Gastroesophageal sphincter (tissue), 4 donors: ENCODE results near the gene HSPA1A. TPM values are rescaled to one million over a fixed set of nuclear protein-coding genes. Genes with fewer than 3 reads are reported as not detected.
A peak's percentile ranks its signal among the peaks of the same experiment; 100 is the strongest.

Source experiments
- ATAC-seq: fragments of 150-250 bp; one replicate; pipeline ENCODE4 v1.9.1; 2016; ENCODE audit warnings: mild to moderate bottlenecking, moderate library complexity
- H3K27ac ChIP-seq, 4 donors: fragments of 200-600 bp; sonication (generic) in 3 of 4; 1 replicate in 3 of 4; 2 replicates in 1 of 4; pipeline ENCODE4 v1.5.1; 2016 to 2019
- H3K27me3 ChIP-seq: fragments of 200-600 bp; sonication (generic); one replicate; pipeline ENCODE4 v1.5.1; 2019
- H3K36me3 ChIP-seq, 2 donors: fragments of 200-600 bp; sonication (generic); one replicate each; pipeline ENCODE4 v1.5.1; 2019; ENCODE audit warnings: control low read depth in 1 of 2
- H3K4me1 ChIP-seq, 3 donors: fragments of 200-600 bp; sonication (generic); 1 replicate in 2 of 3; 2 replicates in 1 of 3; pipeline ENCODE4 v1.5.1; 2016 to 2019; ENCODE audit warnings: control low read depth in 2 of 3
- H3K4me3 ChIP-seq, 2 donors: fragments of 200-600 bp; sonication (generic); one replicate each; pipeline ENCODE4 v1.5.1; 2019; ENCODE audit warnings: mild to moderate bottlenecking in 1 of 2, moderate library complexity in 1 of 2
- H3K9me3 ChIP-seq, 3 donors: fragments of 200-600 bp; sonication (generic); one replicate each; pipeline ENCODE4 v1.5.1; 2017 to 2019; ENCODE audit warnings: control low read depth in 2 of 3
- CTCF ChIP-seq, 4 experiments: fragments of 200-600 bp in 2 of 4; fragments of 450-650 bp in 2 of 4; sonication (generic) in 1 of 4; IDR thresholded peaks; one replicate each; pipeline ENCODE4 v1.5.1; 2017 to 2019; ENCODE audit warnings: antibody characterized with exemption in 4 of 4, mild to moderate bottlenecking in 2 of 4, moderate library complexity in 2 of 4
- EP300 ChIP-seq: sonication (generic); formaldehyde crosslinking; IDR thresholded peaks from one replicate; pipeline ENCODE4 v1.6.1; 2017; ENCODE audit warnings: antibody characterized with exemption, mild to moderate bottlenecking
- POLR2A ChIP-seq, 2 donors: fragments of 450-650 bp; IDR thresholded peaks; one replicate each; pipeline ENCODE4 v1.6.1; 2017; ENCODE audit warnings: antibody characterized with exemption in 2 of 2, mild to moderate bottlenecking in 2 of 2, moderate library complexity in 1 of 2
- POLR2AphosphoS5 ChIP-seq: sonication (generic); formaldehyde crosslinking; IDR thresholded peaks from one replicate; pipeline ENCODE4 v1.6.1; 2017; ENCODE audit warnings: antibody characterized with exemption
- WGBS, 2 donors: methylation state at CpG; one replicate each; pipeline ENCODE4 v1.1.5; 2018; ENCODE audit warnings: low coverage in 1 of 2; 5-methylcytosine and 5-hydroxymethylcytosine counted together
- total RNA-seq, 4 donors: library from RNA; depleted of rRNA; stranded (reverse); fragments of >200 nt; gene quantifications; one replicate each; pipeline ENCODE4 v1.1.0, GENCODE V29; 2016

Gene HSPA1A
- total RNA-seq, 4 donors from 2014 or later = 287 to 496 (median 351) TPM

GRCh38 chr6:31794866-31795615 lies 20.3 kb upstream of the HSPA1A start:
- peaks cover 0 to 39% of the 10 kb centered on the region in 2 donors for H3K36me3 ChIP-seq
- H3K27me3 ChIP-seq = no peaks in the 10 kb centered on the region
- ATAC-seq = no peak
- WGBS, 2 donors = 0% methylated on average over 11 to 12 of the region's 44 CpGs
- H3K27ac ChIP-seq = peak overlapping the region; percentile 65 to 97 (median 96)
- TF ChIP-seq POLR2A (IDR thresholded peaks at IDR 0.05) (peak in 1 of 2 donors; percentile 28), CTCF (IDR thresholded peaks at IDR 0.05) (no peak), EP300 (no peak), POLR2AphosphoS5 (no peak)
- H3K4me1 ChIP-seq = peaks cover 0 to 22% (median 12%) of the 10 kb centered on the region in 3 donors
- H3K4me3 ChIP-seq = peak overlapping the region; percentile 63 to 66
- no peaks in the 10 kb centered on the region for H3K9me3 ChIP-seq

- H3K4me1 ChIP-seq = peaks cover 0 to 22% (median 12%) of the 10 kb centered on the region in 3 donors
- TF ChIP-seq EP300 (no peak), CTCF (IDR thresholded peaks at IDR 0.05) (peak in 3 of 4 experiments; percentile 91 to 96 (median 96)), POLR2A (IDR thresholded peaks at IDR 0.05) (peak; percentile 27 to 69), POLR2AphosphoS5 (peak; percentile 53)
- peak; percentile 98 for ATAC-seq
- H3K9me3 ChIP-seq = no peaks in the 10 kb centered on the region
- H3K4me3 ChIP-seq = peak within 1 kb of the TSS; percentile 63 to 66
- H3K36me3 ChIP-seq = peaks cover 0 to 34% of the 10 kb centered on the region in 2 donors
- H3K27me3 ChIP-seq = no peaks in the 10 kb centered on the region
- WGBS, 2 donors = 10% methylated on average over 2 of the region's 75 CpGs; no CpG with 5 or more reads in 1 of the 2 donors
- peak within 1 kb of the TSS; percentile 65 to 97 (median 96) for H3K27ac ChIP-seq
These were observed 19.6 kb upstream of the HSPA1A start, which contains the start of gene VARS1 for GRCh38 chr6:31795616-31796298. Gene VARS1 (minus strand): TSS chr6:31795752. CDS start chr6:31795217, 535 bp downstream.

GRCh38 chr6:31796993-31797385 lies 18.4 kb upstream of the HSPA1A start:
- TF ChIP-seq POLR2A (IDR thresholded peaks at IDR 0.05) (no peak), CTCF (IDR thresholded peaks at IDR 0.05) (no peak), EP300 (no peak), POLR2AphosphoS5 (no peak)
- H3K36me3 ChIP-seq = peaks cover 0 to 30% of the 10 kb centered on the region in 2 donors
- H3K27me3 ChIP-seq = no peaks in the 10 kb centered on the region
- H3K9me3 ChIP-seq = no peaks in the 10 kb centered on the region
- peaks cover 0 to 22% (median 12%) of the 10 kb centered on the region in 3 donors for H3K4me1 ChIP-seq
- ATAC-seq = no peak
- H3K4me3 ChIP-seq = no peak overlapping the region
- H3K27ac ChIP-seq = peak overlapping the region in 3 of 4 donors; percentile 41 to 97 (median 96)
- 83% methylated on average over 2 of the region's 2 CpGs; no CpG with 5 or more reads in 1 of the 2 donors for WGBS, 2 donors

- H3K27ac ChIP-seq = peak overlapping the region in 2 of 4 donors; percentile 2 to 97
- no peak overlapping the region for H3K4me3 ChIP-seq
- peaks cover 0 to 22% (median 12%) of the 10 kb centered on the region in 3 donors for H3K4me1 ChIP-seq
- no peak for TF ChIP-seq EP300
- no peak for TF ChIP-seq CTCF (IDR thresholded peaks at IDR 0.05)
- no peak for TF ChIP-seq POLR2A (IDR thresholded peaks at IDR 0.05)
- TF ChIP-seq POLR2AphosphoS5 = no peak
- H3K36me3 ChIP-seq = peaks cover 0 to 30% of the 10 kb centered on the region in 2 donors
- no peaks in the 10 kb centered on the region for H3K9me3 ChIP-seq
- no peak for ATAC-seq
- WGBS, 2 donors = 46 to 63% methylated on average over 4 to 5 of the region's 5 CpGs
- no peaks in the 10 kb centered on the region for H3K27me3 ChIP-seq
These were observed 17.8 kb upstream of the HSPA1A start for GRCh38 chr6:31797588-31797987.
